Mesenteric fat pad (tissue), 1 donor: ENCODE results near the gene CSNK1G3. TPM values are rescaled to one million over a fixed set of nuclear protein-coding genes. Genes with fewer than 3 reads are reported as not detected.
"Not testable (repeated sequence)": the region's sequence is repeated elsewhere in the genome, so short reads cannot be mapped to it uniquely, and the experiment has no call there.

Experiments
- DNase-seq: peaks from one replicate; pipeline ENCODE4 v3.0.0-alpha.2; 2020; ENCODE audit warnings: low spot score
- total RNA-seq: library from RNA; stranded (reverse); fragmentation: NEBNext Ultra II Directional; extraction: Animal tissue kit (Norgen Biotek cat#: 25700); gene quantifications from one replicate; pipeline ENCODE4 v1.2.1, GENCODE V29; 2021
- donor health status: DM: yes; HTN: yes; CAD: no.

Gene CSNK1G3
- total RNA-seq, 1 donor from 2014 or later: 39.8 TPM

- DNase-seq: no peak
These were observed 124.0 kb downstream of the CSNK1G3 start for GRCh38 chr5:123636006-123636405.

- DNase-seq: not testable (repeated sequence)
These were observed 125.1 kb downstream of the CSNK1G3 start for GRCh38 chr5:123637028-123637427.

- DNase-seq: no peak
These were observed 127.3 kb downstream of the CSNK1G3 start for GRCh38 chr5:123639244-123639643.

- no peak for DNase-seq
These were observed 133.1 kb downstream of the CSNK1G3 start for GRCh38 chr5:123645024-123645603.

- DNase-seq: no peak
These were observed 135.1 kb downstream of the CSNK1G3 start for GRCh38 chr5:123647066-123647465.

- DNase-seq: no peak
These were observed 139.3 kb downstream of the CSNK1G3 start for GRCh38 chr5:123651234-123651633.

- DNase-seq: no peak
These were observed 147.0 kb downstream of the CSNK1G3 start for GRCh38 chr5:123659011-123659410.

- DNase-seq: no peak
These were observed 147.5 kb downstream of the CSNK1G3 start for GRCh38 chr5:123659495-123659894.

- DNase-seq: no peak
These were observed 153.0 kb downstream of the CSNK1G3 start for GRCh38 chr5:123664961-123665360.

- no peak for DNase-seq
These were observed 153.9 kb downstream of the CSNK1G3 start for GRCh38 chr5:123665822-123666371.

Other genes with a start within 250 kb of the CSNK1G3 start
- 13.4 TPM for gene CEP120, start 88.8 kb upstream of the CSNK1G3 start, total RNA-seq